HEK293 (cell line): Measurements from ENCODE around the gene COX7B2.

Experiments used
- CTCF ChIA-PET: fragments of 350-600 bp; formaldehyde crosslinking; extraction: SDS; loops from one replicate; lab custom pipeline; 2021; ENCODE audit warnings: antibody characterized with exemption; lab: Yijun Ruan, JAX
- POLR2A ChIA-PET: fragments of 300-600 bp; formaldehyde crosslinking; extraction: SDS; loops from one replicate; lab custom pipeline; 2020; ENCODE audit warnings: antibody characterized with exemption, inconsistent platforms; lab: Yijun Ruan, JAX
- H3K27ac ChIP-seq: fragments of 200-500 bp; sonication (Bioruptor generic); 2 replicates; pipeline ENCODE4 v1.5.1; 2014; ENCODE audit warnings: low read depth, low read length, control low read depth, inconsistent platforms; ENCODE audit errors: extremely low read depth
- H3K36me3 ChIP-seq, 2 experiments: fragments of 200-500 bp in 1 of 2; sonication (Bioruptor generic) in 1 of 2; 1 replicate in 1 of 2; 2 replicates in 1 of 2; pipeline ENCODE4 v1.5.1; 2014 to 2017; ENCODE audit warnings: inconsistent platforms in 2 of 2, low read length in 2 of 2; ENCODE audit not compliant: control insufficient read depth in 2 of 2, insufficient read depth in 1 of 2
- H3K4me1 ChIP-seq: fragments of 200-500 bp; sonication (Bioruptor generic); 2 replicates; pipeline ENCODE4 v1.5.1; 2014; ENCODE audit warnings: mild to moderate bottlenecking, low read length, inconsistent platforms; ENCODE audit not compliant: control insufficient read depth, insufficient read depth
- H3K4me3 ChIP-seq: 2 replicates; pipeline ENCODE4 v1.5.1; 2011; ENCODE audit warnings: low read depth, mild to moderate bottlenecking, control low read depth, low read length, moderate library complexity
- H3K9me3 ChIP-seq: fragments of 200-500 bp; sonication (Bioruptor generic); 2 replicates; pipeline ENCODE4 v1.5.1; 2014; ENCODE audit warnings: low read depth, low read length, inconsistent platforms; ENCODE audit not compliant: control insufficient read depth, insufficient read depth
- AEBP2 ChIP-seq: fragments of 450-650 bp; formaldehyde crosslinking; IDR thresholded peaks from 2 replicates; pipeline ENCODE4 v1.5.1; 2016; ENCODE audit warnings: missing biosample characterization, missing genetic modification characterization, borderline replicate concordance
- ATF2 ChIP-seq: fragments of 450-650 bp; formaldehyde crosslinking; IDR thresholded peaks from 2 replicates; pipeline ENCODE4 v1.5.1; 2016; ENCODE audit warnings: missing biosample characterization, missing genetic modification characterization, low read depth
- GLI2 ChIP-seq: fragments of 450-650 bp; formaldehyde crosslinking; IDR thresholded peaks from 2 replicates; pipeline ENCODE4; 2017; ENCODE audit warnings: missing biosample characterization, missing genetic modification characterization, low read depth, borderline replicate concordance
- GLIS1 ChIP-seq: fragments of 450-650 bp; formaldehyde crosslinking; IDR thresholded peaks from 2 replicates; pipeline ENCODE4 v1.5.1; 2016; ENCODE audit warnings: missing biosample characterization, missing genetic modification characterization
- KLF8 ChIP-seq: fragments of 450-650 bp; formaldehyde crosslinking; IDR thresholded peaks from 2 replicates; pipeline ENCODE4 v1.5.1; 2016; ENCODE audit warnings: missing biosample characterization, missing genetic modification characterization
- SCRT2 ChIP-seq: fragments of 450-650 bp; formaldehyde crosslinking; IDR thresholded peaks from 2 replicates; pipeline ENCODE4 v1.5.1; 2016; ENCODE audit warnings: missing biosample characterization, missing genetic modification characterization
- SP3 ChIP-seq: fragments of 450-650 bp; formaldehyde crosslinking; IDR thresholded peaks from 2 replicates; pipeline ENCODE4 v1.5.1; 2016; ENCODE audit warnings: missing biosample characterization, missing genetic modification characterization
- ZBTB44 ChIP-seq: fragments of 450-650 bp; IDR thresholded peaks from 2 replicates; pipeline ENCODE4 v1.5.1; 2018; ENCODE audit warnings: missing biosample characterization, mild to moderate bottlenecking, missing genetic modification characterization
- ZNF140 ChIP-seq: fragments of 450-650 bp; formaldehyde crosslinking; IDR thresholded peaks from 2 replicates; pipeline ENCODE4 v1.5.1; 2016; ENCODE audit warnings: missing biosample characterization, missing genetic modification characterization
- ZNF175 ChIP-seq: fragments of 450-650 bp; formaldehyde crosslinking; IDR thresholded peaks from 2 replicates; pipeline ENCODE4 v1.5.1; 2016; ENCODE audit warnings: missing biosample characterization, missing genetic modification characterization
- ZNF18 ChIP-seq: fragments of 450-650 bp; formaldehyde crosslinking; IDR thresholded peaks from 2 replicates; pipeline ENCODE4 v1.5.1; 2016; ENCODE audit warnings: missing biosample characterization, missing genetic modification characterization
- ZNF184 ChIP-seq: fragments of 450-650 bp; IDR thresholded peaks from 2 replicates; pipeline ENCODE4 v1.5.1; 2018; ENCODE audit warnings: missing biosample characterization, mild to moderate bottlenecking, missing genetic modification characterization
- ZNF311 ChIP-seq: fragments of 450-650 bp; formaldehyde crosslinking; IDR thresholded peaks from 2 replicates; pipeline ENCODE4 v1.5.1; 2017; ENCODE audit warnings: missing biosample characterization, missing genetic modification characterization, borderline replicate concordance
- ZNF350 ChIP-seq: fragments of 450-650 bp; formaldehyde crosslinking; IDR thresholded peaks from 2 replicates; pipeline ENCODE4 v1.5.0; 2017; ENCODE audit warnings: missing biosample characterization, mild to moderate bottlenecking, missing genetic modification characterization
- ZNF398 ChIP-seq: fragments of 450-650 bp; formaldehyde crosslinking; IDR thresholded peaks from 2 replicates; pipeline ENCODE4 v1.5.1; 2017; ENCODE audit warnings: missing biosample characterization, missing genetic modification characterization
- ZNF423 ChIP-seq: fragments of 450-650 bp; formaldehyde crosslinking; IDR thresholded peaks from 2 replicates; pipeline ENCODE4 v1.5.1; 2016; ENCODE audit warnings: missing biosample characterization, missing genetic modification characterization
- ZNF571 ChIP-seq: fragments of 450-650 bp; formaldehyde crosslinking; IDR thresholded peaks from 2 replicates; pipeline ENCODE4 v1.5.0; 2017; ENCODE audit warnings: missing biosample characterization, missing genetic modification characterization
- ZNF585B ChIP-seq: fragments of 450-650 bp; formaldehyde crosslinking; IDR thresholded peaks from 2 replicates; pipeline ENCODE4 v1.5.1; 2016; ENCODE audit warnings: missing biosample characterization, missing genetic modification characterization
- ZNF658 ChIP-seq: fragments of 450-650 bp; formaldehyde crosslinking; IDR thresholded peaks from 2 replicates; pipeline ENCODE4; 2016; ENCODE audit warnings: missing biosample characterization, missing genetic modification characterization
- ZNF660 ChIP-seq: fragments of 450-650 bp; IDR thresholded peaks from 2 replicates; pipeline ENCODE4 v1.5.1; 2018; ENCODE audit warnings: missing biosample characterization, mild to moderate bottlenecking, missing genetic modification characterization

COX7B2 gene

GRCh38 chr4:46900082-46900481, 9.0 kb downstream of the COX7B2 start:
- Histone ChIP-seq H3K4me3 (no peak overlapping the region), H3K4me1 (no peaks in the 10 kb centered on the region), H3K27ac (no peak overlapping the region), H3K9me3 (no peaks in the 10 kb centered on the region), H3K36me3 (no peaks in the 10 kb centered on the region)
- TF ChIP-seq ZNF311 (tag by site-specific recombination) (no peak), ZNF423 (no peak), ZBTB44 (tag by site-specific recombination) (no peak), ZNF184 (no peak), AEBP2 (tag by site-specific recombination) (no peak)
- CTCF ChIA-PET, result no interaction called here
- POLR2A ChIA-PET, result no interaction called here

GRCh38 chr4:46894826-46895225, 14.2 kb downstream of the COX7B2 start:
- no peak overlapping the region for H3K27ac ChIP-seq
- H3K4me1 ChIP-seq, result no peaks in the 10 kb centered on the region
- ChIA-PET CTCF (interaction anchor here (0.7 kb wide), 1 partner anchor 84 kb away, joined by 3 read pairs; no protein-coding TSS in a partner anchor), POLR2A (no interaction called here)
- no peaks in the 10 kb centered on the region for H3K9me3 ChIP-seq
- no peaks in the 10 kb centered on the region for H3K36me3 ChIP-seq
- no peak for TF ChIP-seq ZNF398 (tag by site-specific recombination)
- no peak overlapping the region for H3K4me3 ChIP-seq

- no peaks in the 10 kb centered on the region for H3K36me3 ChIP-seq
- no peaks in the 10 kb centered on the region for H3K4me1 ChIP-seq
- H3K4me3 ChIP-seq, result no peak overlapping the region
- H3K27ac ChIP-seq, result no peak overlapping the region
- ChIA-PET CTCF (no interaction called here), POLR2A (no interaction called here)
- no peaks in the 10 kb centered on the region for H3K9me3 ChIP-seq
- no peak for TF ChIP-seq ATF2
- TF ChIP-seq ZNF140, result no peak
- no peak for TF ChIP-seq GLIS1 (tag by site-specific recombination)
- no peak for TF ChIP-seq ZNF18 (tag by site-specific recombination)
- no peak for TF ChIP-seq SCRT2 (tag by site-specific recombination)
- no peak for TF ChIP-seq SP3 (tag by site-specific recombination)
- TF ChIP-seq ZNF571 (tag by site-specific recombination), result no peak
- TF ChIP-seq KLF8 (tag by site-specific recombination), result no peak
- no peak for TF ChIP-seq GLI2 (tag by site-specific recombination)
- TF ChIP-seq ZNF585B (tag by site-specific recombination), result no peak
- no peak for TF ChIP-seq ZNF350 (tag by site-specific recombination)
- no peak for TF ChIP-seq ZNF660 (tag by site-specific recombination)
- no peak for TF ChIP-seq ZNF658
- TF ChIP-seq ZNF175 (tag by site-specific recombination), result no peak
Measured at GRCh38 chr4:46890056-46890455, 19.0 kb downstream of the COX7B2 start.
